ENCODE measurements around the gene SELENOW.

GRCh38 chr19:47794526-47794925, 16.0 kb downstream of the SELENOW start:
- no peak for TF ChIP-seq CTCF (IDR thresholded peaks at IDR 0.05)
- TF ChIP-seq POLR2A (IDR thresholded peaks at IDR 0.05; ENCODE audit: low read depth): no peak
- no peak for TF ChIP-seq POLR2AphosphoS5 (IDR thresholded peaks at IDR 0.05)

Measured in esophagus muscularis mucosa (tissue), 3 donors.